GM23338 (cell line): ENCODE results near the gene SCOC. TPM values are rescaled to one million over a fixed set of nuclear protein-coding genes. Genes with fewer than 3 reads are reported as not detected.

Experiments used
- ATAC-seq: fragments of 200-7000 bp; cut with Tn5 transposase; 3 replicates; pipeline ENCODE4 v1.9.1; 2020
- DNase-seq: peaks from one replicate; pipeline ENCODE4 v3.0.0-alpha.2; 2015; ENCODE audit warnings: low spot score
- H2AFZ ChIP-seq: fragments of 200-600 bp; sonication (generic); 2 replicates; pipeline ENCODE4 v1.8.0; 2016; ENCODE audit warnings: antibody characterized with exemption, mild to moderate bottlenecking, moderate library complexity
- H3F3A ChIP-seq: fragments of 200-600 bp; sonication (generic); replicated peaks from 2 replicates; pipeline ENCODE4 v1.8.0; 2017; ENCODE audit warnings: antibody characterized with exemption, mixed run types, low read depth
- H3K27ac ChIP-seq: fragments of 200-600 bp; sonication (generic); 2 replicates; pipeline ENCODE4 v1.6.1; 2016; ENCODE audit warnings: low read depth
- H3K27me3 ChIP-seq: fragments of 200-600 bp; sonication (generic); 2 replicates; pipeline ENCODE4 v1.8.0; 2016; ENCODE audit warnings: mild to moderate bottlenecking, mixed run types, moderate library complexity; ENCODE audit not compliant: insufficient read depth
- H3K36me3 ChIP-seq: fragments of 200-600 bp; sonication (generic); 2 replicates; pipeline ENCODE4 v1.8.0; 2016; ENCODE audit warnings: mild to moderate bottlenecking; ENCODE audit not compliant: insufficient read depth
- H3K4me1 ChIP-seq: fragments of 200-600 bp; sonication (generic); 2 replicates; pipeline ENCODE4 v1.8.0; 2016; ENCODE audit warnings: mild to moderate bottlenecking, moderate library complexity; ENCODE audit not compliant: insufficient read depth
- H3K4me2 ChIP-seq: fragments of 200-600 bp; sonication (generic); 2 replicates; pipeline ENCODE4 v1.7.1; 2017; ENCODE audit warnings: mixed run types
- H3K4me3 ChIP-seq: fragments of 200-600 bp; sonication (generic); 2 replicates; pipeline ENCODE4 v1.6.1; 2016; ENCODE audit warnings: mixed run types
- H3K79me2 ChIP-seq: fragments of 200-600 bp; sonication (generic); replicated peaks from 2 replicates; pipeline ENCODE4 v1.8.0; 2017; ENCODE audit warnings: mild to moderate bottlenecking; ENCODE audit not compliant: insufficient read depth
- H3K9me2 ChIP-seq: fragments of 200-600 bp; sonication (generic); 2 replicates; pipeline ENCODE4 v1.8.0; 2017; ENCODE audit not compliant: insufficient read depth
- H4K20me1 ChIP-seq: fragments of 200-600 bp; sonication (generic); replicated peaks from 2 replicates; pipeline ENCODE4 v1.8.0; 2017; ENCODE audit warnings: mild to moderate bottlenecking; ENCODE audit not compliant: insufficient read depth
- H3K27ac Mint-ChIP-seq: 2 replicates; pipeline ENCODE4 v1.8.0; 2020; ENCODE audit warnings: inconsistent platforms, mild to moderate bottlenecking, moderate library complexity, mixed read lengths
- H3K27me3 Mint-ChIP-seq: 3 replicates; pipeline ENCODE4 v1.8.0; 2022; ENCODE audit warnings: low read depth, mild to moderate bottlenecking, moderate library complexity, mixed read lengths, inconsistent platforms; ENCODE audit not compliant: insufficient read depth, poor library complexity
- H3K36me3 Mint-ChIP-seq: 3 replicates; pipeline ENCODE4 v1.8.0; 2021; ENCODE audit warnings: low read depth, mild to moderate bottlenecking, inconsistent platforms, moderate library complexity, mixed read lengths
- H3K4me1 Mint-ChIP-seq: 3 replicates; pipeline ENCODE4 v1.8.0; 2020; ENCODE audit warnings: mild to moderate bottlenecking, inconsistent platforms, mixed read lengths
- H3K4me3 Mint-ChIP-seq: 3 replicates; pipeline ENCODE4 v1.8.0; 2021; ENCODE audit warnings: moderate library complexity, mild to moderate bottlenecking, inconsistent platforms, mixed read lengths
- H3K9me3 Mint-ChIP-seq: 3 replicates; pipeline ENCODE4 v1.8.0; 2020; ENCODE audit warnings: moderate library complexity, mild to moderate bottlenecking, inconsistent platforms, mixed read lengths
- CREB1 ChIP-seq: fragments of 250-450 bp; sonication (Bioruptor Pico); IDR thresholded peaks from 2 replicates; pipeline ENCODE4 v1.5.0; 2020; ENCODE audit warnings: low read depth, mild to moderate bottlenecking, moderate library complexity
- CTCF ChIP-seq, 2 experiments: fragments of 200-600 bp in 1 of 2; sonication (generic) in 1 of 2; conservative IDR thresholded peaks; 2 replicates each; pipeline versions ENCODE4 v1.5.1 to v1.6.1; 2016 to 2017; ENCODE audit warnings: antibody characterized with exemption in 2 of 2, low read depth in 2 of 2, mild to moderate bottlenecking in 2 of 2, moderate library complexity in 1 of 2
- ETS1 ChIP-seq: IDR thresholded peaks from 2 replicates; pipeline ENCODE4 v1.6.1; 2016; ENCODE audit warnings: antibody characterized with exemption
- EZH2 ChIP-seq: fragments of 200-600 bp; sonication (generic); IDR thresholded peaks from one replicate; pipeline ENCODE4 v1.8.0; 2017; ENCODE audit warnings: antibody characterized with exemption, mild to moderate bottlenecking, low read depth; ENCODE audit not compliant: unreplicated experiment
- EZH2phosphoT487 ChIP-seq: fragments of 200-600 bp; sonication (generic); IDR thresholded peaks from one replicate; pipeline ENCODE4 v1.8.1; 2018; ENCODE audit warnings: antibody characterized with exemption; ENCODE audit not compliant: unreplicated experiment
- JUNB ChIP-seq: IDR thresholded peaks from one replicate; pipeline ENCODE4 v1.6.1; 2016; ENCODE audit warnings: antibody characterized with exemption; ENCODE audit not compliant: unreplicated experiment
- NANOG ChIP-seq: IDR thresholded peaks from 2 replicates; pipeline ENCODE4 v1.6.1; 2016; ENCODE audit warnings: antibody characterized with exemption, borderline replicate concordance
- POLR2AphosphoS5 ChIP-seq: IDR thresholded peaks from 2 replicates; pipeline ENCODE4 v1.6.1; 2016; ENCODE audit warnings: antibody characterized with exemption, low read depth
- REST ChIP-seq: IDR thresholded peaks from one replicate; pipeline ENCODE4 v1.6.1; 2018; ENCODE audit warnings: antibody characterized with exemption; ENCODE audit not compliant: unreplicated experiment
- STAT1 ChIP-seq: IDR thresholded peaks from one replicate; pipeline ENCODE4 v1.6.1; 2016; ENCODE audit warnings: antibody characterized with exemption; ENCODE audit not compliant: unreplicated experiment
- ZNF114 ChIP-seq: fragments of 250-450 bp; sonication (Bioruptor Pico); IDR thresholded peaks from 2 replicates; pipeline ENCODE4 v1.5.0; 2020; ENCODE audit warnings: mild to moderate bottlenecking, moderate library complexity
- ZNF331 ChIP-seq: fragments of 250-450 bp; sonication (Bioruptor Pico); IDR thresholded peaks from 2 replicates; pipeline ENCODE4 v1.5.0; 2020; ENCODE audit warnings: low read depth, mild to moderate bottlenecking, moderate library complexity
- ZNF462 ChIP-seq: fragments of 250-450 bp; sonication (Bioruptor Pico); IDR thresholded peaks from 2 replicates; pipeline ENCODE4 v1.5.0; 2020; ENCODE audit warnings: mild to moderate bottlenecking, moderate library complexity
- polyA plus RNA-seq: library from polyadenylated mRNA; unstranded; fragments of >200 nt; fragmentation: Nextera tagmentation; extraction: Ambion mirVana; gene quantifications from 2 replicates; pipeline ENCODE4 v1.2.1, GENCODE V29; 2016
- total RNA-seq: library from RNA; depleted of rRNA; stranded (reverse); fragments of >200 nt; shearing (Covaris generic); gene quantifications from 2 replicates; pipeline ENCODE4 v1.2.3, GENCODE V29; 2014

SCOC gene
- total and polyA plus RNA-seq, 2 experiments from 2014 or later, result 47.2 to 59.5 TPM

- no peak overlapping the region for H2AFZ ChIP-seq
- Mint-ChIP-seq H3K4me3 (no peak overlapping the region), H3K4me1 (peaks cover 3% of the 10 kb centered on the region; the same call in 2 of the 3 replicates), H3K36me3 (no peaks in the 10 kb centered on the region), H3K9me3 (no peaks in the 10 kb centered on the region), H3K27me3 (no peaks in the 10 kb centered on the region), H3K27ac (no peak overlapping the region)
- H3K79me2 ChIP-seq, result no peaks in the 10 kb centered on the region
- no peak overlapping the region for H3K4me2 ChIP-seq
- TF ChIP-seq CTCF (conservative IDR thresholded peaks at IDR 0.05; ENCODE audit: low read depth in 2 of 2) (no peak), ZNF462 (CRISPR knock-in tag) (no peak), NANOG (no peak), POLR2AphosphoS5 (no peak), ZNF114 (CRISPR knock-in tag) (no peak), ETS1 (no peak), STAT1 (no peak), ZNF331 (CRISPR knock-in tag) (no peak), EZH2phosphoT487 (no peak), CREB1 (CRISPR knock-in tag) (no peak), REST (no peak), EZH2 (no peak), JUNB (no peak)
- ATAC-seq, result no peak
- H3K9me2 ChIP-seq, result no peaks in the 10 kb centered on the region
- no peaks in the 10 kb centered on the region for H3F3A ChIP-seq
- DNase-seq, result no peak
- H3K36me3 ChIP-seq, result no peaks in the 10 kb centered on the region
- no peak overlapping the region for H3K27ac ChIP-seq
- no peaks in the 10 kb centered on the region for H3K4me1 ChIP-seq
- no peaks in the 10 kb centered on the region for H3K27me3 ChIP-seq
- no peaks in the 10 kb centered on the region for H4K20me1 ChIP-seq
- H3K4me3 ChIP-seq, result no peak overlapping the region
Observed at GRCh38 chr4:140368686-140369085, 4.8 kb upstream of the SCOC start.
